A673 (cell line): ENCODE data around the gene HSD11B1. TPM values are rescaled to one million over a fixed set of nuclear protein-coding genes. Genes with fewer than 3 reads are reported as not detected.

Experiments used
- BruUV-seq: library from RNA; stranded (reverse); fragments of 400-500 nt; replicated peaks from 2 replicates; lab custom pipeline; 2021; lab: Mats Ljungman, UMichigan
- CTCF ChIA-PET: fragments of 300-600 bp; sonication (Branson Sonifier 250); formaldehyde crosslinking; loops from one replicate; lab custom pipeline; 2022; ENCODE audit warnings: antibody characterized with exemption; lab: Charles Lee
- POLR2A ChIA-PET: fragments of 300-600 bp; sonication (Branson Sonifier 250); formaldehyde crosslinking; loops from one replicate; lab custom pipeline; 2022; ENCODE audit warnings: antibody characterized with exemption; ENCODE audit not compliant: low non-redundant PET; lab: Charles Lee
- DNase-seq: peaks from one replicate; pipeline ENCODE4 v3.0.0-alpha.2; 2015; ENCODE audit warnings: low spot score
- H3K27ac ChIP-seq: fragments of 200-600 bp; sonication (generic); 2 replicates; pipeline ENCODE4 v1.5.1; 2016; ENCODE audit warnings: mixed run types, low read depth, mild to moderate bottlenecking, mixed read lengths, antibody characterized with exemption, low read length; ENCODE audit not compliant: poor library complexity, severe bottlenecking
- H3K27me3 ChIP-seq: fragments of 200-600 bp; sonication (generic); replicated peaks from 2 replicates; pipeline ENCODE4 v1.6.1; 2017; ENCODE audit warnings: mixed run types, low read depth, mild to moderate bottlenecking, mixed read lengths, antibody characterized with exemption, low read length; ENCODE audit not compliant: insufficient read depth, poor library complexity
- H3K36me3 ChIP-seq: fragments of 200-600 bp; sonication (generic); 2 replicates; pipeline ENCODE4 v1.6.1; 2016; ENCODE audit warnings: mixed run types, mild to moderate bottlenecking, mixed read lengths, antibody characterized with exemption, low read length; ENCODE audit not compliant: insufficient read depth, poor library complexity, severe bottlenecking
- H3K4me1 ChIP-seq: fragments of 200-600 bp; sonication (generic); 2 replicates; pipeline ENCODE4 v1.6.1; 2017; ENCODE audit warnings: mixed run types, mild to moderate bottlenecking, mixed read lengths, antibody characterized with exemption, low read length; ENCODE audit not compliant: insufficient read depth, poor library complexity, severe bottlenecking
- H3K4me3 ChIP-seq: fragments of 200-600 bp; sonication (generic); 2 replicates; pipeline ENCODE4 v1.5.1; 2016; ENCODE audit warnings: low read depth, mixed run types, mild to moderate bottlenecking, mixed read lengths, low read length; ENCODE audit not compliant: poor library complexity, severe bottlenecking
- H3K9me3 ChIP-seq: fragments of 200-600 bp; sonication (generic); 2 replicates; pipeline ENCODE4 v1.6.1; 2016; ENCODE audit warnings: mixed run types, low read depth, mild to moderate bottlenecking, mixed read lengths, antibody characterized with exemption, low read length; ENCODE audit not compliant: poor library complexity, severe bottlenecking
- CTCF ChIP-seq: fragments of 300-800, 200-600 bp; sonication (generic); conservative IDR thresholded peaks from 2 replicates; pipeline ENCODE4 v1.5.1; 2017; ENCODE audit warnings: low read depth, mild to moderate bottlenecking, antibody characterized with exemption, low read length, moderate library complexity, mixed read lengths
- EZH2 ChIP-seq: fragments of 200-600 bp; sonication (generic); IDR thresholded peaks from 2 replicates; pipeline ENCODE4 v1.6.1; 2017; ENCODE audit warnings: borderline replicate concordance, low read depth, mild to moderate bottlenecking, mixed read lengths, antibody characterized with exemption, low read length; ENCODE audit not compliant: poor library complexity, severe bottlenecking
- intact Hi-C: fragments of 100-400 bp; cut with micrococcal nuclease; formaldehyde crosslinking; loops from one replicate; pipeline ENCODE4 v1.10.0; 2022; ENCODE audit not compliant: unreplicated experiment
- total RNA-seq: library from RNA; stranded (reverse); gene quantifications from 2 replicates; pipeline ENCODE4 v1.2.3, GENCODE V29; 2021

HSD11B1 gene
- total RNA-seq, 1 experiment from 2014 or later, result not detected

GRCh38 chr1:209706622-209707021 lies 2.0 kb downstream of the HSD11B1 start:
- intact Hi-C loops, result no loop called here

GRCh38 chr1:209707308-209707707 lies 2.7 kb downstream of the HSD11B1 start:
- no peaks in the 10 kb centered on the region for H3K9me3 ChIP-seq
- no TSS peak for BruUV-seq
- intact Hi-C loops, result no loop called here
- no peaks in the 10 kb centered on the region for H3K27me3 ChIP-seq
- H3K4me3 ChIP-seq, result no peak overlapping the region
- H3K27ac ChIP-seq, result no peak overlapping the region
- no peaks in the 10 kb centered on the region for H3K36me3 ChIP-seq
- ChIA-PET POLR2A (no interaction called here), CTCF (no interaction called here)
- no peak for DNase-seq
- TF ChIP-seq EZH2 (no peak), CTCF (no peak)
- H3K4me1 ChIP-seq, result no peaks in the 10 kb centered on the region

More at GRCh38 chr1:209706622-209707021, 2.0 kb downstream of the HSD11B1 start:
- no peak for DNase-seq
- Histone ChIP-seq H3K9me3 (no peaks in the 10 kb centered on the region), H3K36me3 (no peaks in the 10 kb centered on the region), H3K4me1 (no peaks in the 10 kb centered on the region), H3K27ac (no peak overlapping the region), H3K4me3 (no peak overlapping the region), H3K27me3 (no peaks in the 10 kb centered on the region)
- BruUV-seq, result no TSS peak
- no peak for TF ChIP-seq CTCF
- no peak for TF ChIP-seq EZH2
- POLR2A ChIA-PET, result no interaction called here
- CTCF ChIA-PET, result no interaction called here

- TF ChIP-seq EZH2, result no peak
- TF ChIP-seq CTCF, result no peak
- CTCF ChIA-PET, result no interaction called here
- H3K4me3 ChIP-seq, result no peak overlapping the region
- no peaks in the 10 kb centered on the region for H3K27me3 ChIP-seq
- intact Hi-C loops, result no loop called here
- POLR2A ChIA-PET, result no interaction called here
- H3K4me1 ChIP-seq, result no peaks in the 10 kb centered on the region
- no peaks in the 10 kb centered on the region for H3K9me3 ChIP-seq
- DNase-seq, result no peak
- BruUV-seq, result no TSS peak
- no peak overlapping the region for H3K27ac ChIP-seq
- H3K36me3 ChIP-seq, result no peaks in the 10 kb centered on the region
These were observed 3.7 kb downstream of the HSD11B1 start for GRCh38 chr1:209708297-209708696.
